Transverse colon (tissue), 4 donors: ENCODE data around the gene ALDH3A1. TPM values are rescaled to one million over a fixed set of nuclear protein-coding genes. Genes with fewer than 3 reads are reported as not detected.
"Not testable (repeated sequence)": the region's sequence is repeated elsewhere in the genome, so short reads cannot be mapped to it uniquely, and the experiment has no call there.

Source experiments
- DNase-seq: peaks from one replicate; pipeline ENCODE4 v3.0.0-alpha.2; 2019
- H3K27ac ChIP-seq, 4 donors: fragments of 200-600 bp; sonication (generic); 2 replicates each; pipeline ENCODE4 v1.5.1; 2016 to 2018; ENCODE audit warnings: inconsistent platforms in 4 of 4
- H3K27me3 ChIP-seq: fragments of 200-600 bp; sonication (generic); 2 replicates; pipeline ENCODE4 v1.5.1; 2017; ENCODE audit warnings: inconsistent platforms
- H3K36me3 ChIP-seq, 4 donors: fragments of 200-600 bp; sonication (generic); 2 replicates each; pipeline ENCODE4 v1.5.1; 2017 to 2019; ENCODE audit warnings: inconsistent platforms in 4 of 4
- H3K4me1 ChIP-seq, 4 donors: fragments of 200-600 bp; sonication (generic); 2 replicates each; pipeline ENCODE4 v1.5.1; 2017 to 2020; ENCODE audit warnings: inconsistent platforms in 4 of 4
- H3K4me3 ChIP-seq, 4 donors: fragments of 200-600 bp; sonication (generic); 1 replicate in 1 of 4; 2 replicates in 3 of 4; pipeline versions ENCODE4 v1.5.1 to v1.6.1; 2017 to 2019; ENCODE audit warnings: inconsistent platforms in 4 of 4
- H3K9me3 ChIP-seq, 2 donors: fragments of 200-600 bp; sonication (generic); 2 replicates each; pipeline ENCODE4 v1.5.1; 2017 to 2019; ENCODE audit warnings: inconsistent platforms in 2 of 2
- CTCF ChIP-seq, 5 experiments: fragments of 200-600 bp in 3 of 5; fragments of 450-650 bp in 2 of 5; sonication (generic) in 3 of 5; IDR thresholded peaks; 1 replicate in 2 of 5; 2 replicates in 3 of 5; pipeline ENCODE4 v1.5.1; 2016 to 2017; ENCODE audit warnings: antibody characterized with exemption in 5 of 5, inconsistent platforms in 3 of 5, mild to moderate bottlenecking in 2 of 5, moderate library complexity in 1 of 5
- EP300 ChIP-seq: sonication (generic); formaldehyde crosslinking; IDR thresholded peaks from one replicate; pipeline ENCODE4 v1.6.1; 2017; ENCODE audit warnings: antibody characterized with exemption, low read depth
- POLR2A ChIP-seq: fragments of 450-650 bp; IDR thresholded peaks from one replicate; pipeline ENCODE4 v1.6.1; 2016; ENCODE audit warnings: antibody characterized with exemption, mild to moderate bottlenecking, moderate library complexity
- POLR2AphosphoS5 ChIP-seq, 3 donors: sonication (generic); formaldehyde crosslinking; IDR thresholded peaks; one replicate each; pipeline ENCODE4 v1.6.1; 2016; ENCODE audit warnings: antibody characterized with exemption in 3 of 3
- WGBS, 2 donors: methylation state at CpG; one replicate each; pipeline ENCODE4 v1.1.5; 2018; ENCODE audit warnings: low coverage in 1 of 2; 5-methylcytosine and 5-hydroxymethylcytosine counted together
- in situ Hi-C, 4 donors: fragments of 200-750 bp; cut with MboI; loops; one replicate each; pipeline versions ENCODE4 v1.15.0 to v1.15.1; 2017; ENCODE audit warnings: low sequenced_read_pairs in 3 of 4, low pct_ligation_motif_present in 1 of 4, low pct_unique_long_range_greater_than_20kb in 1 of 4
- intact Hi-C: fragments of 100-400 bp; cut with DNase I; formaldehyde crosslinking; loops from one replicate; pipeline ENCODE4 v1.15.1; 2023; ENCODE audit warnings: low total_unique reads
- total RNA-seq, 4 donors: library from RNA; depleted of rRNA; stranded (reverse); fragments of >200 nt; gene quantifications; one replicate each; pipeline ENCODE4 v1.1.0, GENCODE V29; 2016

ALDH3A1 gene
- total RNA-seq, 4 donors from 2014 or later, result 1.2 to 15.3 (median 3.4) TPM

- Histone ChIP-seq H3K36me3 (no peaks in the 10 kb centered on the region), H3K4me3 (no peak overlapping the region), H3K4me1 (peaks cover 0 to 7% (median 0%) of the 10 kb centered on the region in 4 donors), H3K27me3 (no peaks in the 10 kb centered on the region), H3K27ac (no peak overlapping the region), H3K9me3 (no peaks in the 10 kb centered on the region)
- intact Hi-C loops (loop anchor here (10.0 kb wide), 1 partner anchor 403 kb away; the partner anchor contains the start of gene B9D1), in situ Hi-C loops (loop anchor here (5.0 to 25.0 kb wide), 5 partner anchors 106 to 406 kb away; partner anchors contain the start of gene B9D1 (in 4 of the 4))
- WGBS, 2 donors, result 46 to 63% methylated on average over 6 to 10 of the region's 10 CpGs
- DNase-seq, result no peak
- TF ChIP-seq CTCF (IDR thresholded peaks at IDR 0.05), result no peak
- TF ChIP-seq POLR2AphosphoS5 (IDR thresholded peaks at IDR 0.05), result no peak
- TF ChIP-seq EP300, result no peak
- TF ChIP-seq POLR2A, result no peak
Measured at GRCh38 chr17:19768046-19768782, 20.1 kb upstream of the ALDH3A1 start.

GRCh38 chr17:19766421-19767270 is 18.5 kb upstream of the ALDH3A1 start:
- TF ChIP-seq POLR2AphosphoS5 (IDR thresholded peaks at IDR 0.05) (no peak), CTCF (IDR thresholded peaks at IDR 0.05) (peak; percentile 85 to 96 (median 94))
- in situ Hi-C loops, result loop anchor here (5.0 to 25.0 kb wide), 5 partner anchors 104 to 404 kb away; partner anchors contain the start of gene B9D1 (in 4 of the 4)
- Histone ChIP-seq H3K4me3 (no peak overlapping the region), H3K27me3 (no peaks in the 10 kb centered on the region), H3K36me3 (no peaks in the 10 kb centered on the region), H3K27ac (no peak overlapping the region), H3K9me3 (no peaks in the 10 kb centered on the region), H3K4me1 (peaks cover 0 to 7% (median 0%) of the 10 kb centered on the region in 4 donors)
- intact Hi-C loops, result loop anchor here (1.0 to 10.0 kb wide), 2 partner anchors 252 to 402 kb away; partner anchors contain the start of gene B9D1
- DNase-seq, result peak; percentile 84
- WGBS, 2 donors, result 20 to 24% methylated on average over 1 to 11 of the region's 12 CpGs

- WGBS, 2 donors, result 66 to 100% methylated on average over 2 to 7 of the region's 7 CpGs
- intact Hi-C loops, result loop anchor here (1.0 to 10.0 kb wide), 2 partner anchors 252 to 401 kb away; partner anchors contain the start of gene B9D1
Measured at GRCh38 chr17:19766016-19766415, 17.9 kb upstream of the ALDH3A1 start.

GRCh38 chr17:19763991-19764390 is 15.9 kb upstream of the ALDH3A1 start:
- WGBS, 2 donors, result 97% methylated on average over 6 of the region's 6 CpGs; no CpG with 5 or more reads in 1 of the 2 donors
- in situ Hi-C loops (loop anchor here (5.0 to 25.0 kb wide), 5 partner anchors 102 to 402 kb away; partner anchors contain the start of gene B9D1 (in 4 of the 4)), intact Hi-C loops (loop anchor here (10.0 kb wide), 1 partner anchor 399 kb away; the partner anchor contains the start of gene B9D1)
- not testable (repeated sequence) for H3K4me3 ChIP-seq, H3K9me3 ChIP-seq, H3K27me3 ChIP-seq, H3K4me1 ChIP-seq, H3K27ac ChIP-seq, H3K36me3 ChIP-seq, DNase-seq

More at GRCh38 chr17:19766016-19766415, 17.9 kb upstream of the ALDH3A1 start:
- DNase-seq, result no peak
- Histone ChIP-seq H3K4me3 (no peak overlapping the region), H3K4me1 (peaks cover 0 to 7% (median 0%) of the 10 kb centered on the region in 4 donors), H3K27me3 (no peaks in the 10 kb centered on the region), H3K9me3 (no peaks in the 10 kb centered on the region), H3K27ac (no peak overlapping the region), H3K36me3 (no peaks in the 10 kb centered on the region)
- TF ChIP-seq POLR2AphosphoS5 (IDR thresholded peaks at IDR 0.05), result no peak
- TF ChIP-seq EP300, result no peak
- in situ Hi-C loops, result loop anchor here (5.0 to 25.0 kb wide), 5 partner anchors 104 to 404 kb away; partner anchors contain the start of gene B9D1 (in 4 of the 4)
